GM21576 (cell line): ENCODE measurements around the gene NTSR1.
A peak's percentile ranks its signal among the peaks of the same experiment; 100 is the strongest.

Experiments used
- ATAC-seq: cut with Tn5 transposase; IDR thresholded peaks from one replicate; pipeline ENCODE4 v1.9.1; 2021; ENCODE audit warnings: mild to moderate bottlenecking, moderate library complexity; ENCODE audit not compliant: unreplicated experiment

The NTSR1 gene

DNA sequence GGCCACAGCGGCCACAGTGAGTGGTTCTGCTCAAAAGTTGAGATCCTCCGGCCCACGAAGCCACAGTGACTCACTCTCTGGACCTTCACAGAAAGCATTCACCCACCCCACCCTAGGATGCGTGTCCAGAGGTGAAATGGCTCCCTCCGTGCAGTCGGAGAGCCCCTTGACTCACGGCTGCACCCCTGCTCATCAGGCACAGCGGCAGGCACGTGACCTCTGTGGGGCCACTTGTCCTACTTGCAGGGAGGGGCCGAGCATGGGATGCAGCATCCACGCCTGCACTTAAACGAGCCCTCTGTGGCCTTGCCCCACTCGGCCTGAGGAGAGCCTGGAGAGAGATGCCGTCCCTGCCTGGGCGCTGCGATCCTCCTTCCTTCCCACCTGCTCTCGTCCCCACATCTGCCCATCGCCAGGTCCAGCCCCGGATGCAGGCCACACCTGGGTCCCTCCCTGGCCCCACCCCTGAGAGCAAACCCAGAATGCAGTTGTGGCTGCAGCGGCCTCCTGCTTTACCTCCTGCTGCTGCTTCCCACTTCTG lies 28.7 kb downstream of the NTSR1 start:
- no peak for ATAC-seq

DNA sequence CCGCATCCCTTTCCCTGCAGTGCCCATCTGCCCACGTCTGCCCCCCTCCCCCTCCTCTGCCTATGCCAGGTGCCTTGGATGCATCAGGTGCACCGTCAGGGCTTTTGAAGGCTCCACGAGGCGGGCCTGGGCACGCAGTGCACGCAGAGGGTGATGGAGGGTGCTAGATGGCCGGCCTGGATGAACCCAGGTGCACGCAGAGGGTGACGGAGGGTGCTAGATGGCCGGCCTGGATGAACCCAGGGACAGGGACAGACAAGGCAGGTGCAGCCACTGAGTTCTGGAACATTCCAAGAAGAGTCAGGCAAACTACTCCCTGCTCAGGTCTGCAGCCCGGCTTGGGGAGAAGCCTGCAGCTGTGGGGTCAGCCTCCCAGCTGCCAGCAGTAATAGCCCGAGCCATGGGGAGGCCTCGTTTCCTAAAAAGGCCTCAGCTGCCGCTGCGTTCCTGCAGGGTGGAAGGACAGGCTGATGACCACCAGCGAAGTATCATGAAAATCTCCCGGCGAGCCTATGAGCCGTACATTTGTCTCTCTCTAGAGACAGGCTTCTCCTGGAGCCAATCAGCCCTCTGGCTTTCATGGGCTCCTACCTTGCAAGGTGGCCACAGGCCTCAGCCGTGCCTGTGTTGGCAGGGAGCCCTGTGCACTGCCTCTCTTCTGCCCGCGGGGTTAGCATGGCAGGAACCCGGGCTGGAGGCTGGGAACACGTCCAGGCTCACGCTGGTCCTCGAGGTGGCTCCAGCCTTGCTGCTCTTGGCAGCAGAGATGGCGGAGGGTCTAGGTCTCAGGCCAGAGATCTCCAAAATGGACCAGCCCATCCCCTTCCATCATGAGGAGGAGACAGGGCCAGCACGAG lies 29.6 kb downstream of the NTSR1 start:
- ATAC-seq, result no peak

DNA sequence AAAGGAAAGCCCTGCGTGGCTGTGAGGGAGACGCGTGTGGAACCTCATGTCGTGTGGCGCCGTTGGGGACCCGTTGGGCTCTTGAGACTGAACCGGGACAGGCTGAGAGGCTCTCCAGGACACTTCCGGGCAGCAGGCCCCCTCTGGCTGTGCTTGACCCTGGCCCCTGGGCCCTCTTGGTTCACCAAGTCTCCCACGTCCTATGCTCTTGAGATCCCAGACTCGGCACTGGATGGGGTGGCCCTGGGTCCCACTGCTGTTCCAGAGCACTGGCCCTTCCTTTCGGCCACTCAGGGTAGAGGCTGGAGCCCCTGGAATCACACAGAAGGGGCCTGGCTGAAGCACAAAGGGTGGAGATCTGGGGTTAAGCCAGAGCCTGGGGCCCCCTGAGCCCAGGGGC lies 30.4 kb downstream of the NTSR1 start:
- ATAC-seq, result no peak

DNA sequence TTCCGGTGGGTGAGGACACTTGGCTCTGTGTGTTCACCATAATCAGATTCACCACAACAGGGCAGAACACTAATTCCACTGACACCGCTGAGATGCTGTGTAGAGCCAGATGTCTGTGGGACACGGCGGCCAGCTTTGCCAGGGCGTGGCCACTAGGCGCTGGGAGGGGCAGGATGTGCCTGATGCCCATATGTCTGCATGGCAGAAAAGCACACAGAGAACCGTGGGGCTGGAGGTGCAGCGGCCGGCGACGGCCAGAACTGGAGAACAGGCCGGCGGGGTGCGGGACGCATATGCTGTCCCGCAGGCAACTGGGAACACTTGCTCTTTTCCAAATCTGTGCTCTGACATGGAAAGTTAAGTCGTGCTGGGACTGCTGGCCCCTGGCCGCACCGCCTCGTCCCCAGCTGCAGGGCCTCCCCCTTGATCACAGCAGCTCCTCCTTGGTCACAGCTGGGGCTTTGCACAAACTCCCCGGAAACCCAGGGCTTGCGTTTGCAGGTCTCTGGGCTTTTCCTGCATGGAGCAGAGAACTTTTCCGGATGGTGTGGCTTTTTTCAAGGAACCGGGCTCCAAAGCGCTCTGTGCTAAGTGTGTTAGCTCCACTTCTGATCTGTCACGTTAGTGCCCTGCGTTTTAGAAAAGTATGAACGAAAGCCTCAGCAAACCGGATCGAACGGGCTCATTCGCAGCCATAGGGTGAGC lies 31.1 kb downstream of the NTSR1 start:
- ATAC-seq, result peak; percentile 6

DNA sequence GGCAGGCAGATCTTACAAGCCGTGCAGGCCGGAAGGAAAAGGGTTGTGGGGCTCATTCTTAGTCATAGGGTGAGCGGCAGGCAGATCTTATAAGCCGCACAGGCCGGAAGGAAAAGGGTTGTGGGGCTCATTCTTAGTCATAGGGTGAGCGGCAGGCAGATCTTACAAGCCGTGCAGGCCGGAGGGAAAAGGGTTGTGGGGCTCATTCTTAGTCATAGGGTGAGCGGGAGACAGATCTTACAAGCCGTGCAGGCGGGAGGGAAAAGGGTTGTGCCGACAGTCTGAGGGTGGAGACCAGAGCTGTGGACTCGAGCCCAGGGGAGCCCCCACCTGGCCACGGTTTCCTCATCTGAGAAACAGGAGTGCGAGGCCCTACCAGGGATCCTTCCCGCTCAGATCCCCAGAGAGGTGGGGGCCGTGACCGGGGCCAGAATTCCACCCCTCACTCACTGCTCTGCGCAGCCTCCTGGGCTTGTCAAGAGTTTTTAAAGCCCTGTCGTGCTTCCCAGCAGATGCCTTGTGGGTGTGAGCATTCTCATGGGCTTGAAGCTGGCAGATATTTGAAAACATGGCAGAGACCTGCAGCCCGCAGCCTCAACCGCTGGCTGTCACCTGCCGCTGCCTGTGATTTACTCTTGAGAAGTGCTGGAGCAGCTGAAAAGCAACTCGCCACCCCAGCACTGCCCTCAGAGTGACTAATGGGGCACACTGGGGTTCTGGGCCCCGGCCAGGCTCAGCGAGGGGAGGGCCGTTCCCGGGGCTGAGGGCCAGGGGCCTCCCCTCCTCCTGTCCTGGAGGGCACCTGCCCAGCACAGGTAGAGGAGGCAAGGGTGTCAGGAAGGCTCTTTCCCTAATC lies 31.9 kb downstream of the NTSR1 start:
- peak; percentile 71 for ATAC-seq

DNA sequence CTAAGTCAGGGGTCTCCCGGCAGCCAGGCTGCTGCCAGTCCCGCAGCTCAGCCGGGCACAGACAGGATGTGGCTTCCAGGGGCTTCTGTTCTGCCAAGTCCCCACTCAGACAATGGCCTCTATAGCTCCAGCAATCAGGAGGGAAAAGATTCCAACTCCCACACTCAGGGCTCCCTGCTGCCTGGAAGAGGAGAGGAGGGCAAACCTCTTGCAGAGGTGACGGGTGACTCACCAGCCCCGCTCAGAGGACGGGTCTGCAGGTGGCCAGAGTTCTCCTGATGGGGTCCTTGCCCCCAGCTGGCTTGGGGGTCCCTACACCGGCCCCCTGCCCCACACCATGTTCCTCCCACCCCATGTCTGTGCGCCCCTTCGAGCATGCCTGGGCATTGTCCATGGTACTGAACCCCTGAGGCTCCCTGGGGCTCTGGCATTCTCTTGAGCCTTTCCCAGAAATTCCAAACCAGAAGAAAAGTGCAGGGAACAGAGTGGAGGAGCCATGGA lies 32.6 kb downstream of the NTSR1 start:
- no peak for ATAC-seq

DNA sequence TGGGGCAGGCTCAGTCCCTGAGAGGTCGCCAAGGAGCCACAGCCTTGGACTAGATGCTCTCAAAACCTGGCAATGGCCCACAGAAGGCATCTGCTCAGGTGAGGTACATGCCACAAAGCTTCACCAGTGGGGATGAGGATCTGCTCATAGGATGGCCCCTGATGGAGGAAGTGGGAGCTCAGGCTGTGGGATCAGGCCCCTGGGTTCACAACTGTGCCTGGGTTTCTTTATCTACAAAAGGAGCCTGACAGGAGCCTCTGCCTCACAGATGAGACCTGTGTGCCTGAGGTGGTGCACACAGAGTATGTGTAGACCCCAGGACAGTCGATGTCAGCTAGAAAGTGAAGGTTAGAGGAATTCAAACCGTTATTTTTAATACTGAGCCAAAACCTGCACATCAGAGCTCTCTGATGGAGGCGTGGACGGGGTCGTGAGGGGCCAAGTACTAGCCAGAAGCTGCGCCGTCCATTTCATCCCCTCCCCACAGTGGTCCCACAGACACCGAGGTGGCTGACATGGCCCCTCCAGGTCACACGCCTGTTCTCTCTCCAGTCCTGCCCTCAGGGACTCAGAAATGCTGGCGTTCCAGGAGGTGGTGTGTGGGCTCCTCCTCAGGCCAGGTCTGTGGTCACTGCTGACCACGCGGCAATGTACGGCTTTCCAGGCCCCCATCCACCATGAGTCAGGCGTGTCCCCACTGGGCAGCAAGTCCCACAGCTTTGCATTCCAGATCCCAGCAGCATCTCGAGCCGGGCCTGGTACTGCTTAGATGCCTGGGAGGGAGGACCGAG lies 33.3 kb downstream of the NTSR1 start:
- ATAC-seq, result no peak

DNA sequence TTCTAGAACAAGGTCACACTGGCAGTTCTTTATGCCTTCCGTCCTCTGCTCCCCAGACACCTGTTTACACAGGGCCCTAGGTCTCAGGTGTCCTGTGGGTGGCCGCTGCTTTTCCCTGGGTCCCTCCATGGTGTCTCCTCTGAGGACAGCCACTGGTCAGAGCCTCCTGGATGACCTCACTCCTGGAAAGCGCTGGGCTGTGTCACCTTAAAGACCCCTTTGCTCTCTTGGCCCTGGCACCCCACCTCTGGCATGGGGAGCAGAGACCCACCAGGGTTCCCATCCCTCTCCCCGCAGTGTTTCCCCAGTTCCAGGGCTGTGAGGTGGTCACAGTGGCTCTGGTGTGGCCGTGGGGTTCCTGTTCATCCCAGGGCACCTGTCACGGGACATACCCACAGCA lies 33.9 kb downstream of the NTSR1 start:
- no peak for ATAC-seq

DNA sequence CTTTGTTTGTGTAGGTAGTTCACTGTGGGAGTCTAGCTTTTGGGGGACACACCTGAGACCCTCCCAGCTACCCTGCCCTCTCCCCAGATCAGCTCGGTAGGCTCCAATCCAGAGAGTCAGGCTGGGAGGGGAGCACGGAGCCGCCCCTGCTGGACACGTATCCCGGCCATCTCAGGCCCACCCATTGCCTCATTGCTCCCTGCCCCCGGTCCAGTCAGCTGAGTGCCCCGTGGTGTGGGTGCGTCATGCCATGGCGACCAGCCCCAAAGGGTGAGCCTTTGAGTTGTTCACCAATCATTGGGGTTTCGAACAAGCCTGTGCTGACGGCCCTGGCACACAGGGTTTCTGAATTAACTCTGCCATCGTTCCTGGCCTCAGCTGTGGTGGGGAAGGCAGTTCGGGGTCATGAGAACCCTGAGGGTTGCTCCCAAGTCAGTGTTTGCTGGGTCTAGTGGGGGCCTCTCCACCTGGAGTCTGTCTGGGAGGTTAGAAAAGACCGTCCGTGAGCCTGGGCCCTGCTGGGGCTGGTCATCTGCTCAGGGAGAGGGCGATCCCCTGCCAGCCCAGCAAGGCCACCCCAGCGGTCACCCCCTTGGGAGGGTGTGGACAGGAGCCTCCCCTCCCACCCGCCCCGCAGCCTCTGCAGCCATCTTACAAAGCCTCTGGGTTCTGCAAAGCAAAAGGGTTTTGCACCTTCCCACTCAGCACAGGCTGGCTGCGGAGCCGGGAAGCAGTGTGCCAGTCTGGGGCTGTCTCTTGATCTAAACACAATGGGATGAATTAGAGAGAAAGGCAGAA lies 34.5 kb downstream of the NTSR1 start:
- ATAC-seq, result no peak

DNA sequence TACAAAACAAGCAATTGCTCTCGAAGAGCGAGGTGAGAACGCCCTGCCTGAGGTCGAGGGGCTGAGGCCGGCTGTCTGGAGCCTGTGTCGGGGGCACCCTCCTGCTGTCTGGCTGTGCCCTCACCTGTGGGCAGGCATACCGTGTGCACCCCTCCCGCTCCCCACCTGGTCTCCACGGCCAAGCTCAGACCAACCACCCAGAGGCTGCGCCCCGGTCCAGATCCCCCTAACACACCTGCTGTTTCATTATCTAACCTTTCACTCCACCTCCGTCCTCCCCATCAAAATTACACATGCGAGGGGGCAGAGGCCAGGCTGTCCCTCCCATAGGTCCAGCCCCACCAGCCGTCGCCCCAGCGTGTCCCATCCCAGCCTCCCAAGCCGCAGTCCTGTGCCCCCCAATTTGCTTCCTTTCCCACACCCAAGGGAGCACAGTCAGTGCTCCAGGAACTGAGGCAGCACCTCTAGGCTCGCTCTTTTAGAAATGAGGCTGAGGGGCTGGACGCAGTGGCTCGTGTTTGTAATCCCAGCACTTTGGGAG lies 35.2 kb downstream of the NTSR1 start:
- no peak for ATAC-seq

DNA sequence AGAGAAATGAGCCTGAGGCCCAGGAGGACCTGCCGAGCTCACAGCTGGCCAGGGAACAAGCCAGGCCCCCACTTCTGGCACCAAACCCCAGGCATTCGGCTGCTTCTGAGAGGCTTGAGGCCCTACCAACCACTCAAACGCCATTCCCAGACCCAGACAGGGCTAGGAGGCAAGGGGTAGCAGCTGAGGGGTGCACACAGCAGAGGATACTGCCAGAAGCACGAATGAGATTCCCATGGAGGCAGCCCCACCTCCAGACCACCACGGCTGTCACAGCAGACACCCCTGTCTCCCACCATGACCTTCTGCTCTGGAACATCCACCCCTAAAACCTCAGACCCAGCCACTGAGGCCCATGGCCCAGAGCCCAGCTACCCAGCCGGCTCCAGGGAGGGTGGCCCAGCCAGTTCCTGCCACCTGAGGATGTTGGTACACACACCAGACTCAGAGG lies 36.1 kb downstream of the NTSR1 start:
- no peak for ATAC-seq

DNA sequence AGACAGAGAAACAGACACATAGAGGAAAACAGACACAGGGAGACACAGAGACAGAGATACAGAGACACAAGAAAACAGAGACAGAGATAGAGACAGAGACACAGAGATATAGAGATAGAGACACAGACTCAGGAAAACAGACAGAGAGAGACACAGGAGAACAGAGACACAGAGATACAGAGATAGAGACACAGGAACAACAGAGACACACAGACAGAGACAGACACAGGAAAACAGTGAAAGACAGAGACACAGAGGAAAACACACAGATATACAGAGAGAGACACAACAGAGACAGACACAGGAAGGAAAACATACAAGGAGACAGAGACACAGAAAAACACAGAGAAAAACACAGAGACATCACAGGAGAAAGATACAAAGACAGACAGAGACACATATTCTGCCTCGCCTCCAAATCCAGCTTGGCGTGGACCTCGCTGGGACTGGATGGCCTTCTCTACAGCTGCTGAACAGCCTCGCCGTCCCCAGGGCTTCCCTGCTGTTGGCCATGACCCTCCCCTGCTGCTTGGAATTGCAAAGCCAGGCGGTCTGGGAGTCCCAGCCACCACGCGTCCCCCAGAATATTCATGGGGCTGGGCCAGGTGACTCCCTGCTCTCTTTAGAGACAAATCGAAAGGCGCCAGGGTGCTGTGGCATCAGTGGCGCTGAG lies 36.8 kb downstream of the NTSR1 start:
- no peak for ATAC-seq

DNA sequence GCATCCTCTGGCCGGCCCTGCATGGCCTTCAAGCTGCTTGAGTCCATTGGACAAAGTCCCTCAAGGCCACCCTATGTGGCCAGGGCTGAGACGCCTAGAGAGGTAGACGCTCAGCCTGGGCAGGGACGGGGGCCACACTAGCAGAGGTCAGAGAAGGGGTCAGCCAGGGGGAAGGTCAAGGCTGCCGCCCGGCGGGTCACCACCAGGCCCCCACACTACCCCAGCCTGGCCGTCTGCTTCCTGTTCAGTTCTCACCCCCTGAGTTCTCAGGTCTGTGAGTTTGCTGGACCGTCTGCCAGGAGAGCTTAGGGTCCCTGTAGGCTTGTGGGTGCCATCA lies 37.3 kb downstream of the NTSR1 start:
- ATAC-seq, result no peak

DNA sequence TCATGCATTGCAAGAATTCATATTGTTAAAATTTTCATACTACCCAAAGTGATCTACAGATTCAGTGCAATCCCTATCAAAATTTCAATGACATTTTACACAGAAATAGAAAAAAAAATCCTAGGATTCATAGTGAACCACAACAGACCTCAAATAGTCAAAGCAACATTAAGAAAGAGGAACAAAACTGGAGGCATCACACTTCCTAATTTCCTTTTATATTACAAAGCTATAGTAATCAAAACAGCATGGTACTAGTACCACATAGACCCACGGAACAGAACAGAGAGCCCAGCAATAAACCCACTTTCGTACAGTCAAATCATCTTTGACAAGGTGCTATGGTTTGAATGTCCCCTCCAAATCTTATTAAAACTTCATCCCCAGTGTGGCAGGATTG lies 39.7 kb downstream of the NTSR1 start:
- ATAC-seq, result no peak

DNA sequence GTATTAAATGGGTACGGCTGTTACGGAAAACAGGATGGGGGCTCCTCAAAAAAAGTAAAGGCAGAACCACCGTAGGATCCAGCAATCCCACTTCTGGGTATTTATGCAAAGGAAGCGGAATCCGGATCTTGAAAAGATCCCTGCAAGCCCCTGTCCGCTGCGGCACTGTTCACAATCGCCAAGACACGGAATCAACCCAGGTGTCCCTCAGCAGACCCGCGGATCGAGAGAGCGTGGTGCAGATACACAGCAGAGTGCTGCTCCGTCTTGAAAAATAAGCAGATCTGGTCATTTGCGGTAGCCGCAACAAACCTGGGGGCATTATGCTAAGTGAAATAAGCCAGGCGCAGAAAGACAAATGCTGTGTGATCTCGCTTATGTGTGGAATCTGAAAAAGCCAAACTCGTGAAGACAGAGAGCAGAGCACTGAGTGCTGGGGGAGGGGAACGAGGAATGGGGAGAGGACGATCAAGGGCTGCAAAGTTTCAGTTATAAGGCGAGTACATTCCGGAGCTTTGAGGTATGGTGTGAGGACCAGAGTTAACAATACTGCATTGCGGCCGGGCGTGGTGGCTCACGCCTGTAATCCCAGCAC lies 41.3 kb downstream of the NTSR1 start:
- no peak for ATAC-seq

DNA sequence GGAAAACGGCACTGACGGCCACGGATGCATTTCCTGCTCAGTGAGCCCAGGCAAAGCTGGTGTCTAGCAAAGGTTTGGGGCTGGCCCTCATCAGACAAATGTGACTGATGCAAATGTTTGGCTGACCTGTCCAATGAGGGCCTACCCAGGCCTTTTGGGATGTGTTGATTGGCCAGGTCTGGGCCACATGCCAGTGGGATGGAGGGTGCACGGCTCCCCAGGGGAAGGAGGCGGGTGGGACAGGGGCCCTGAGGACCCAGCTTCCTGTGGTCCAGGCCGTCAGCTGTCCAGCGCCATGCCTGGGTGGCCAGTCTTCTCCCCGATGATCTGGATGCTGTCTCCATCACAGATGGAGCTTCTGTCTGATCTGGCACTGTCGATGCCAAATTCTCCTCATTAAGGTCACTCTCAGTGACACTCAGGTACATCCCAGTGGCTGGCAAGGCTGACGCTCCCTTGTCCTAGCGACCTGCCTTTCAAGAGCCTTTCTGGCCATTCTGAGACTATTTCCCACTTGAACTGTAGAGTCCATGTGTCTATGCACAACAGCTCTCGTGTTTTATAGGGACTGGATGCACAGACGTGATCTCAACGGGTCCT lies 43.0 kb downstream of the NTSR1 start:
- no peak for ATAC-seq

DNA sequence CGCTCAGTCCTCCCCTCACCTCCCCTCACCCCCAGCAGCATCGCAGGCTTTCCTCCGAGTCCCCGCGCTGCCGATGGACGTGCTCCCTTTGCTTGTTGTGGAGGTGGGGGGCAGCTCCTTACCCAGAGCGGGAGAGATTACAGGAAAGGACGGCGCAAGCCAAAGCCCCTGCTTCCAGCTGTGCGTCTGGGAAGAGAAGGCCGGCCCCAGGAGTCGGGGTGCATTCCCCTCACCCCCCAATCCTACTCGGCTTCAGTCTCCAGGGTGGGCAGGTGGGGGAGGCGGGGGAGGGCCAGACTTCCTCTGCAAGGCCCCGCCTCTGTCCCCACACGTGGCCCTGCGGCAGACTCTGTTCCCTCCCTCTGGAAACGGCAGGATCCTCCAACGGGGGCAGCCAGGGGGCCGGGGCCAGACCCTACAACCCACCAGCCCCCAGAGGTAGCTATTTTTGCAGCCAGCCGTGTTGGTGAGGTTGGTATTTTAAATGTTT lies 43.6 kb downstream of the NTSR1 start:
- ATAC-seq, result no peak
